Spleen (tissue), 11 donors: Measurements from ENCODE around the gene PYGO2. TPM values are rescaled to one million over a fixed set of nuclear protein-coding genes. Genes with fewer than 3 reads are reported as not detected.

Experiments used
- DNase-seq: peaks from one replicate; pipeline ENCODE4 v3.0.0-alpha.2; 2020
- H3K27ac ChIP-seq, 8 donors: fragments of 200-600 bp; sonication (generic) in 7 of 8; 1 replicate in 4 of 8; 2 replicates in 4 of 8; pipeline versions ENCODE4 v1.5.0 to v1.8.0; 2016 to 2021; ENCODE audit warnings: inconsistent platforms in 4 of 8, mild to moderate bottlenecking in 4 of 8, moderate library complexity in 1 of 8
- H3K27me3 ChIP-seq, 7 donors: fragments of 200-600 bp; sonication (generic) in 6 of 7; replicated peaks in 1 of 7; 1 replicate in 4 of 7; 2 replicates in 3 of 7; pipeline versions ENCODE4 v1.5.0 to v1.8.0; 2016 to 2021; ENCODE audit warnings: inconsistent platforms in 3 of 7, mild to moderate bottlenecking in 1 of 7
- H3K36me3 ChIP-seq, 6 donors: fragments of 200-600 bp; sonication (generic) in 5 of 6; 1 replicate in 4 of 6; 2 replicates in 2 of 6; pipeline versions ENCODE4 v1.5.0 to v1.8.0; 2016 to 2021; ENCODE audit warnings: inconsistent platforms in 2 of 6
- H3K4me1 ChIP-seq, 6 donors: fragments of 200-600 bp; sonication (generic) in 5 of 6; 1 replicate in 3 of 6; 2 replicates in 3 of 6; pipeline versions ENCODE4 v1.5.0 to v1.8.0; 2016 to 2021; ENCODE audit warnings: inconsistent platforms in 3 of 6
- H3K4me3 ChIP-seq, 8 donors: fragments of 200-600 bp; sonication (generic) in 7 of 8; 1 replicate in 4 of 8; 2 replicates in 4 of 8; pipeline versions ENCODE4 v1.5.0 to v1.8.0; 2016 to 2021; ENCODE audit warnings: inconsistent platforms in 4 of 8, mild to moderate bottlenecking in 4 of 8, moderate library complexity in 2 of 8
- H3K9me3 ChIP-seq, 8 donors: fragments of 200-600 bp; sonication (generic) in 7 of 8; 1 replicate in 4 of 8; 2 replicates in 4 of 8; pipeline versions ENCODE4 v1.5.0 to v1.8.0; 2016 to 2021; ENCODE audit warnings: inconsistent platforms in 4 of 8
- POLR2A ChIP-seq, 3 donors: fragments of 450-650 bp; IDR thresholded peaks; one replicate each; pipeline ENCODE4 v1.5.1; 2017; ENCODE audit warnings: antibody characterized with exemption in 3 of 3, mild to moderate bottlenecking in 1 of 3
- POLR2AphosphoS5 ChIP-seq, 3 donors: sonication (generic); formaldehyde crosslinking; IDR thresholded peaks; one replicate each; pipeline ENCODE4 v1.5.1; 2017; ENCODE audit warnings: antibody characterized with exemption in 3 of 3
- WGBS, 5 donors: extraction: QIAGEN DNeasy Blood & Tissue Kit in 3 of 5; methylation state at CpG; one replicate each; pipeline versions ENCODE4 v1.1.5 to v1.1.7; 2013 to 2018; 5-methylcytosine and 5-hydroxymethylcytosine counted together
- intact Hi-C: fragments of 100-400 bp; cut with DNase I; formaldehyde crosslinking; loops from one replicate; pipeline ENCODE4 v1.15.0; 2023; ENCODE audit warnings: low total_unique reads
- polyA plus RNA-seq, 3 donors: library from polyadenylated mRNA; stranded (reverse); fragments of 200-250 nt; gene quantifications; one replicate each; pipeline ENCODE4 v1.2.1, GENCODE V29; 2013
- total RNA-seq, 7 donors: library from RNA; depleted of rRNA in 3 of 7; stranded (reverse); fragments of >200 nt in 3 of 7; fragmentation: NEBNext Ultra II Directional in 4 of 7; extraction: Animal tissue kit (Norgen Biotek cat#: 25700) in 4 of 7; gene quantifications; one replicate each; pipeline versions ENCODE4 v1.1.0 to v1.2.1, GENCODE V29; 2016 to 2021
- TF ChIP-seq, protein P1 (sequence below), 11 experiments: fragments of 200-600 bp in 7 of 11; fragments of 450-650 bp in 4 of 11; sonication (generic) in 4 of 11; IDR thresholded peaks in 8 of 11; conservative IDR thresholded peaks in 3 of 11; 1 replicate in 7 of 11; 2 replicates in 4 of 11; pipeline versions ENCODE4 v1.4.0 to v1.8.0; 2016 to 2021; ENCODE audit warnings: antibody characterized with exemption in 11 of 11, inconsistent platforms in 4 of 11, mild to moderate bottlenecking in 1 of 11
- donor health status: healthy with polysubstance abuse.
- donor health status: DM: no; HTN: no; CAD: no; lungs with moderate emphysema.
- donor health status: DM: no; HTN: no; CAD: no.
- donor health status: Bipolar disorder and iron deficiency.
- donor health status: healthy.
- donor health status: DM: no; HTN: no; CAD: no.
- donor health status: DM: yes; HTN: yes; CAD: no.

Gene PYGO2
- total and polyA plus RNA-seq, 10 donors = 19.8 to 36.6 (median 35.2) TPM

DNA sequence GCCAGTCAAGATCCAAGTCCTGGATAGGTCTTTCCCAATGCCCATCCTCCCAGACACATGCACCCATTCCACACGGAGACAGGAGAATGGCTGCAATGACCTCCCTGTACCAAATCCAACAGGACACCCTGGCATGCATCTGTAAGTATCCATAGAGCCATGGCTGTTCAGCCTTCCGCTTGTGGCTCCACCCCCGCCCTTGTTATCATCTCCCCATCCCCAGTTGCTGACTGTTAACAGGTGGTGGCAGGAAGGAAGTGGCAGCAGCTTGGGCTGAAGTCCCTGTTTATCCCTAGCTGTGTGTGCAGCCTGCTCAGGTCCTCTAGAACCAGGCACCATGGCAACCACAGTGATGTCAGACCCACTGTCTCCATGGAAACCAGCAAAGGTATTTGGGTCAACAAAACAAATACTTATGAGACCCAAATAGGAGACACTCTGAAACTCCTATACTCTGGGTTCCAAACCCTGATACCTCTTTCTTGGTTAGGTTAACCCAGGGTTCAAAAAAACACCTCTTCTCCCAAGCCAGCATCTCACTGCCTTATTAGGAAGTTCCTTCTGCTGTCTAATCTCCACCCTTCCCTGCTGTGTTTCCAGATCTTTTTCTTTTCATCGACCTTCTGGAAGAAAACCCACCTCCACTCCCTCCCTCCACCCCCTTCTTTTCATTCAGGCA lies 6.4 kb downstream of the PYGO2 start:
- peak; percentile 90 for DNase-seq
- H3K27ac ChIP-seq = peak overlapping the region; percentile 66 to 89 (median 82)
- no peaks in the 10 kb centered on the region for H3K27me3 ChIP-seq
- 1 to 8% (median 4%) methylated on average over 4 of the region's 4 CpGs for WGBS, 5 donors
- no peaks in the 10 kb centered on the region for H3K9me3 ChIP-seq
- peaks cover 0 to 40% (median 29%) of the 10 kb centered on the region in 6 donors for H3K36me3 ChIP-seq
- TF ChIP-seq POLR2AphosphoS5 (IDR thresholded peaks at IDR 0.05) = peak in 2 of 3 donors; percentile 76 to 89
- TF ChIP-seq, protein P1, sequence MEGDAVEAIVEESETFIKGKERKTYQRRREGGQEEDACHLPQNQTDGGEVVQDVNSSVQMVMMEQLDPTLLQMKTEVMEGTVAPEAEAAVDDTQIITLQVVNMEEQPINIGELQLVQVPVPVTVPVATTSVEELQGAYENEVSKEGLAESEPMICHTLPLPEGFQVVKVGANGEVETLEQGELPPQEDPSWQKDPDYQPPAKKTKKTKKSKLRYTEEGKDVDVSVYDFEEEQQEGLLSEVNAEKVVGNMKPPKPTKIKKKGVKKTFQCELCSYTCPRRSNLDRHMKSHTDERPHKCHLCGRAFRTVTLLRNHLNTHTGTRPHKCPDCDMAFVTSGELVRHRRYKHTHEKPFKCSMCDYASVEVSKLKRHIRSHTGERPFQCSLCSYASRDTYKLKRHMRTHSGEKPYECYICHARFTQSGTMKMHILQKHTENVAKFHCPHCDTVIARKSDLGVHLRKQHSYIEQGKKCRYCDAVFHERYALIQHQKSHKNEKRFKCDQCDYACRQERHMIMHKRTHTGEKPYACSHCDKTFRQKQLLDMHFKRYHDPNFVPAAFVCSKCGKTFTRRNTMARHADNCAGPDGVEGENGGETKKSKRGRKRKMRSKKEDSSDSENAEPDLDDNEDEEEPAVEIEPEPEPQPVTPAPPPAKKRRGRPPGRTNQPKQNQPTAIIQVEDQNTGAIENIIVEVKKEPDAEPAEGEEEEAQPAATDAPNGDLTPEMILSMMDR (IDR thresholded peaks at IDR 0.05 in 8 of 11, conservative IDR thresholded peaks at IDR 0.05 in 3 of 11) = no peak
- intact Hi-C loops = no loop called here
- peaks cover 58 to 98% (median 78%) of the 10 kb centered on the region in 6 donors for H3K4me1 ChIP-seq
- peak overlapping the region; percentile 52 to 78 (median 64) for H3K4me3 ChIP-seq

DNA sequence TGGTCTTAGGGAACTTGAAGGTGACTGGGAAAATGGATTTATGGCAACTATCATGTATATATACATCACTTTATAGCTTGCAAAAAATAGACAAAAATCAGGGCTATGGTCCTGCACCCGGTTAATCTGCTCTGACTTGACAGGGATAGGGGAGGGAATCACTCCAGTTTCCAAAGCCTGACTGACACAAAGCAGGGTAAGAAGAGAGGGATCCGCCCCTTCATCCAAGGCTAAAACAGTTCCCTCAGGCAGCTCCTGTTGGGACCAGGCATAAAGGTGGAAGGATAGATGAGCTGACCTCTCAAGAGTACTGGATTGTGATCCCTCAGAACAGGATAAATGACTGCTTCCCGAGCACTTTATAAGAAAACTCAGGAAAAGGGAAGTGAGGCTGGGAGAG lies 7.0 kb downstream of the PYGO2 start:
- 52 to 72% (median 66%) methylated on average over 3 of the region's 3 CpGs for WGBS, 5 donors
- H3K36me3 ChIP-seq = peaks cover 0 to 42% (median 30%) of the 10 kb centered on the region in 6 donors
- H3K27me3 ChIP-seq = no peaks in the 10 kb centered on the region
- peak overlapping the region in 7 of 8 donors; percentile 52 to 78 (median 61) for H3K4me3 ChIP-seq
- no peaks in the 10 kb centered on the region for H3K9me3 ChIP-seq
- no peak for DNase-seq
- H3K27ac ChIP-seq = peak overlapping the region in 7 of 8 donors; percentile 35 to 89 (median 83)
- peaks cover 52 to 92% (median 74%) of the 10 kb centered on the region in 6 donors for H3K4me1 ChIP-seq
- TF ChIP-seq POLR2A (IDR thresholded peaks at IDR 0.05) = no peak
- intact Hi-C loops = no loop called here

DNA sequence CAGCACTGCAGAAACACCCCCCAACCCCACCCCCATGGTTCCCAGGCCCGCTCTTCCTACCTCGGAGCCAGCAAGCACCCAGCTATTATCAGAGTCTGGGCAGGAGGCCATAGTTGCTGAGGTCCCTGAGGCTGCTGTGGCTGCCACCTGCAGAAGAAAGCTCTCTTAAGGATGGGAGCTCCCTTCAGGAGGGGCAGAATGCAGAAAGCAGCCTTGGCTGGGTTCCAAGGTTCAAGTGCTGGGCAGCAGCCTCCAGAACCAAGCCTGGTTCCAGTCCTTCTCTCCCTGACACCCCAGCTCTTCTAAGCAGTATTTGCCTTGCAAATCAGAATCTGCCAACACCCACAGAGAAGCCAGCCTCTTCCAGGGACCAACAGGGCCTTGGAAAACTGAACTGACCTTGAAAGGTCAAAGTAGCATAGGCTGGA lies 8.0 kb downstream of the PYGO2 start:
- peak; percentile 46 for DNase-seq
- peaks cover 51 to 83% (median 69%) of the 10 kb centered on the region in 6 donors for H3K4me1 ChIP-seq
- 67 to 87% (median 73%) methylated on average over 2 of the region's 2 CpGs for WGBS, 5 donors
- H3K9me3 ChIP-seq = no peaks in the 10 kb centered on the region
- peaks cover 0 to 40% (median 20%) of the 10 kb centered on the region in 6 donors for H3K36me3 ChIP-seq
- peak overlapping the region in 7 of 8 donors; percentile 36 to 89 (median 83) for H3K27ac ChIP-seq
- no peaks in the 10 kb centered on the region for H3K27me3 ChIP-seq
- intact Hi-C loops = no loop called here
- peak overlapping the region in 2 of 8 donors; percentile 9 to 78 for H3K4me3 ChIP-seq
- no peak for TF ChIP-seq POLR2A (IDR thresholded peaks at IDR 0.05)
- TF ChIP-seq, protein P1 (IDR thresholded peaks at IDR 0.05 in 8 of 11, conservative IDR thresholded peaks at IDR 0.05 in 3 of 11) = no peak
- no peak for TF ChIP-seq POLR2AphosphoS5 (IDR thresholded peaks at IDR 0.05)

DNA sequence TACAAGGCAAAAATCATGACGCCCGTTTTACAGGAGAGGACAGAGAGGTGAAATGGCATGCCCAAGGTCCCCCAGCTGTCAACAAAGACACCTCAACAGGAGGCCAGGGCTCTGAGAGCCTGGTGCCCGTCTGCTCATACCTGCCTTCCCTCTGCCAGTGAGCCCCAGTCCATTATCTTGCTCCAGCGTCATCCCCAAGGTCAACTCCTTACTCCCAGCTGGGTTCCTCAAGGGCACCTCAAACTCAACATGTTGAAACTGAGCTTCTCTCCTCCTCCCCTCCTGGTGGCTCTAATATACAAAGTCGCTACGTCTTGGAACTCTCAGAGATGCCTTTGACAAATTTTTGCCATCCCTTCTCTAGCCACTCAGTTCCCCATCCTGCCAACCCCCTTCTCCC lies 8.9 kb downstream of the PYGO2 start:
- peak overlapping the region; percentile 28 to 89 (median 82) for H3K27ac ChIP-seq
- DNase-seq = no peak
- peaks cover 0 to 41% (median 23%) of the 10 kb centered on the region in 6 donors for H3K36me3 ChIP-seq
- WGBS, 5 donors = 69 to 81% (median 75%) methylated on average over 6 of the region's 6 CpGs
- H3K4me1 ChIP-seq = peaks cover 51 to 75% (median 66%) of the 10 kb centered on the region in 6 donors
- H3K9me3 ChIP-seq = no peaks in the 10 kb centered on the region
- no peaks in the 10 kb centered on the region for H3K27me3 ChIP-seq
- peak overlapping the region in 1 of 8 donors; percentile 78 for H3K4me3 ChIP-seq
- TF ChIP-seq POLR2AphosphoS5 (IDR thresholded peaks at IDR 0.05) (no peak), POLR2A (IDR thresholded peaks at IDR 0.05) (no peak)
- TF ChIP-seq, protein P1 (IDR thresholded peaks at IDR 0.05 in 8 of 11, conservative IDR thresholded peaks at IDR 0.05 in 3 of 11) = no peak
- intact Hi-C loops = no loop called here
